Measurements from ENCODE around the gene UBN1.

UBN1 gene

DNA sequence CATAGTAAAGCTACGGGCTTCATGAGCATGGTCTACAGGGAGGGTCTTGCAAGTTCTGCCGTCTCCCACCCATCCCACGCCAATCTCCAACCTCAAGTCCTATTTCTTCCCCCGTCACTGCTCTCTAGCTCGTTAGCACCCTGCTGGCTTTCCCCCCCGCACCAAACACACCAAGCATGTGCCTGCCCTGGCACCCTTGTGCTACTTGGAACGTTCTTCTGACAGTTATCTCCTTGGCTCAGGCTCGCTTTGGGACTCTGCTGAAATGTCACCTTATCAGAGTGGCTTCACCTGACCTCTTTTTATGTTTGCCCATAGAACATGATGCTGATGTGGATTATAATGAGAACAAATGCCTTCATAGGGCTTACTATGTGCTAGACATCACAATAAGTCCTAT lies 22.1 kb upstream of the UBN1 start:
- H3K9me3 ChIP-seq (ENCODE audit: control insufficient read depth, low read length), result no peaks in the 10 kb centered on the region
- no peak overlapping the region for H3K4me3 ChIP-seq (ENCODE audit: insufficient read depth, low read depth, low read length)
- H3K27ac ChIP-seq (ENCODE audit: insufficient read depth, low read depth, low read length, poor library complexity, severe bottlenecking), result no peak overlapping the region
- H3K4me1 ChIP-seq (ENCODE audit: control insufficient read depth, insufficient read depth, low read length), result no peaks in the 10 kb centered on the region
- no peaks in the 10 kb centered on the region for H3K27me3 ChIP-seq (ENCODE audit: control insufficient read depth, insufficient read depth, low read length, poor library complexity, severe bottlenecking)
- 92 to 96% methylated on average over 8 of the region's 8 CpGs for WGBS, 2 experiments
- peaks cover 62% of the 10 kb centered on the region for H3K36me3 ChIP-seq (ENCODE audit: control insufficient read depth, insufficient read depth, low read length)

DNA sequence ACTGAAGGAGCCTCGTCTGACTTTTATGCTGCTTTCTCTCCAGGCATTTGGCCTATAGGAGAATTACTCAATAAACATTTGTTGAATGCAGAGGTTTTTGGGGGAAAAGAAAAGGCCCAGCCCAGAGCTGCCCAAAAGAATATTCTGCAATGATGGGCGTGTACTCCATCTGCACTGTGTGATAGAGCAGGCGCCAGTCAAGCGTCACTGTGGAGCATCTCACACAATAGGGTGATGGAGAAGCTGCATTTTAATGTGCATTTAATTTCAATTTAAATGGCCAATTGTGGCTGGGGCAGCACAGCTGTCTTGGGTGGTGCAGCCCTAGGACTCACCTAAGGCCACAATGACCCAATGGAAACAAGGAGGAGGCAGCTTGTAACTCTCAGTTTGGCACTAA lies 20.8 kb upstream of the UBN1 start:
- Histone ChIP-seq H3K27ac (ENCODE audit: insufficient read depth, low read depth, low read length, poor library complexity, severe bottlenecking) (no peak overlapping the region), H3K36me3 (ENCODE audit: control insufficient read depth, insufficient read depth, low read length) (peaks cover 70% of the 10 kb centered on the region), H3K9me3 (ENCODE audit: control insufficient read depth, low read length) (no peaks in the 10 kb centered on the region), H3K4me3 (ENCODE audit: insufficient read depth, low read depth, low read length) (no peak overlapping the region), H3K4me1 (ENCODE audit: control insufficient read depth, insufficient read depth, low read length) (no peaks in the 10 kb centered on the region), H3K27me3 (ENCODE audit: control insufficient read depth, insufficient read depth, low read length, poor library complexity, severe bottlenecking) (no peaks in the 10 kb centered on the region)
- WGBS, 2 experiments, result 96 to 97% methylated on average over 4 of the region's 4 CpGs

DNA sequence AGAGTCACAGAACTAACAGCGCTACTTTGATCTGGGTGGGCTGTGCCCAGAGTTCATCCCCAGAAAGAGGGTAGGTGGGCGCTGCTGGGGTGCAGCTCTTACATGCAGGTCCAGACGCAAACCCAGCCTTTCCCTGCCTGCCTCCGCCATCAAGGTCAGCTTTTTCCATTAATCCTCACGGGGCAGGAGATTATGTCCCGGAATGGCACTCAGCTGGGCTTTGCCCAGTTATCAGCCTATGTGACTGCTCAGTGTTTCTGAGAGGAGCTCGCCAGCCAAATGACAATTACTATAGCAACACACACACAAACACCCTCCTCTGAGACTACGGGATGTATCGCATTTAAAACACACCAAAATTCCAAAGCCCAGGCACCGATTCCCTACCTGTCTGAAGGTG lies 20.3 kb upstream of the UBN1 start:
- WGBS, 2 experiments, result 93 to 95% methylated on average over 10 of the region's 10 CpGs
- no peaks in the 10 kb centered on the region for H3K27me3 ChIP-seq (ENCODE audit: control insufficient read depth, insufficient read depth, low read length, poor library complexity, severe bottlenecking)

DNA sequence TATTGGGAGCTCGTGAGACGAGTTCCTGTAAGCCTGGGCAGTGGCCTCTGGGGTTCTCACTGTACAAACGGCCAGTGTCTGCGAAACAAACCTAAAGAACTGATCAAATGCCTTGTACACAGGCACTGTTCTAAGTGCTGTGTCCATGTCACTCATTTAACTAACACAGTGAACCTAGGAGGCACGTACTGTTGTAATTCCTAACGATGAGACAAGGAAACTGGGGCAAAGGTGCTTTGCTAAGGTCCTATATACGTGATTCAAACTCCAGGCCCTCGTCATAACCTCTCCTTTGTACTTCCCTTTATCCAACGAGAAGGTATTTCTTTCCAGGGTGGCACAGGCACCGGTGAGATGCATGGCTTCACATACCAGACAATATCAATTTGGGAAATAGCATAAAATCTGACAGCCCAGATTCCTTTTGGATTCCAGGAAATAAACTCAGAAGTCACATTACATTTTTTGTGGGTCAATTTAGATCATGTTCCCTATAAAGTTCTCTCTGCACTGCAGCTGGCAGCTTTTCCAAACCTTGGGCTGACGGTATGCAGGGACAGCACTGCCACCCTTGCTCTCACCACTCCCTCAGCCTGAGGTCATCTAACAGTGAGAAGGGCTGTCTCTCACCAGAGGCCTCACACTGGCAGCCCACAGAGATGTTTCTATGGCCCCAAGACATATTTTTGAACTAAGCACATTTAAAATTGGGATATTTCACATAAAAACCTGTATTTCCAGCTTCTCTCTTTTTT lies 18.5 kb upstream of the UBN1 start:
- WGBS, 2 experiments, result 95 to 96% methylated on average over 11 of the region's 11 CpGs
- Histone ChIP-seq H3K27me3 (ENCODE audit: control insufficient read depth, insufficient read depth, low read length, poor library complexity, severe bottlenecking) (no peaks in the 10 kb centered on the region), H3K4me3 (ENCODE audit: insufficient read depth, low read depth, low read length) (no peak overlapping the region), H3K27ac (ENCODE audit: insufficient read depth, low read depth, low read length, poor library complexity, severe bottlenecking) (no peak overlapping the region), H3K9me3 (ENCODE audit: control insufficient read depth, low read length) (no peaks in the 10 kb centered on the region), H3K4me1 (ENCODE audit: control insufficient read depth, insufficient read depth, low read length) (no peaks in the 10 kb centered on the region), H3K36me3 (ENCODE audit: control insufficient read depth, insufficient read depth, low read length) (peaks cover 60% of the 10 kb centered on the region)

More for the DNA sequence above, 20.3 kb upstream of the UBN1 start:
- Histone ChIP-seq H3K36me3 (ENCODE audit: control insufficient read depth, insufficient read depth, low read length) (peaks cover 70% of the 10 kb centered on the region), H3K9me3 (ENCODE audit: control insufficient read depth, low read length) (no peaks in the 10 kb centered on the region), H3K4me1 (ENCODE audit: control insufficient read depth, insufficient read depth, low read length) (no peaks in the 10 kb centered on the region), H3K4me3 (ENCODE audit: insufficient read depth, low read depth, low read length) (no peak overlapping the region), H3K27ac (ENCODE audit: insufficient read depth, low read depth, low read length, poor library complexity, severe bottlenecking) (no peak overlapping the region)

DNA sequence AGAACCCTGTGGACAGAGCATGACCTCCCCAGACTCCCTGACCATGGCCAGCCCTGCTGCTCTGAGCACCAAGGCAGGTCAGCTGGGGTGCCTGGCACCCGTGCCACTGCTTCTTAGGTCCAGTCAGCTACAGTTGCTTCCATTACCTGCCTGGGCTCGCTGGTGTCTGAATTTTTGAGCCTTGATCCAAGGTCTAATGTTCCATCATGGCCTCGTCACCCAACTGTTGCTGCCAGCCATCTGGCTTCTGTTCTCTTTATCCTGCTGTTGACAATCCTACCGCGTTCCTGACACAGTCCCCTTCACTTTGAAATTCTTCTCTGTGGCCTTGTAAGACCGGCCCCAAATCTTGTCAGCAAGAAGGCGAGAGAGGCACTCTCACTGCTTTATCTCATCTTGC lies 16.9 kb upstream of the UBN1 start:
- no peak overlapping the region for H3K27ac ChIP-seq (ENCODE audit: insufficient read depth, low read depth, low read length, poor library complexity, severe bottlenecking)
- no peaks in the 10 kb centered on the region for H3K27me3 ChIP-seq (ENCODE audit: control insufficient read depth, insufficient read depth, low read length, poor library complexity, severe bottlenecking)
- H3K9me3 ChIP-seq (ENCODE audit: control insufficient read depth, low read length), result no peaks in the 10 kb centered on the region
- H3K4me1 ChIP-seq (ENCODE audit: control insufficient read depth, insufficient read depth, low read length), result no peaks in the 10 kb centered on the region
- no peak overlapping the region for H3K4me3 ChIP-seq (ENCODE audit: insufficient read depth, low read depth, low read length)
- WGBS, 2 experiments, result 95 to 96% methylated on average over 7 of the region's 7 CpGs
- peaks cover 47% of the 10 kb centered on the region for H3K36me3 ChIP-seq (ENCODE audit: control insufficient read depth, insufficient read depth, low read length)

DNA sequence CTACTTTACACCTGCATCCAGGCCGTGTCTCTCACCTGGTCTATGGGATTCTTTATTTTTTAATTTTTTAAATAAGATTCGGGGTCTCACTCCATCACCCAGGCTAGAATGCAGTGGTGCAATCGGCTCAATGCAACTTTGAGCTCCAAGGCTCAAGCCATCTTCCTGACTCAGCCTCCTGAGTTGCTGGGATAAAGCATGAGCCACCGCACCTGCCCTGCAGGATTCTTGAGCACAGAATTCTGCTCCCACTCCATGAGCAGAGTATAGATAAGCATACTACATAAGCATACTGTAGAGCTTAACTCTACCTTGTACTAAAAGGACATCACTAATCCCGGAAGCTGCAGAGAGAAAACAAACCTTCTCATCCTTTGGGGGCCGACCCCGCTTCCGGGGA lies 15.7 kb upstream of the UBN1 start:
- H3K4me3 ChIP-seq (ENCODE audit: insufficient read depth, low read depth, low read length), result no peak overlapping the region
- H3K27ac ChIP-seq (ENCODE audit: insufficient read depth, low read depth, low read length, poor library complexity, severe bottlenecking), result no peak overlapping the region
- no peaks in the 10 kb centered on the region for H3K4me1 ChIP-seq (ENCODE audit: control insufficient read depth, insufficient read depth, low read length)
- H3K27me3 ChIP-seq (ENCODE audit: control insufficient read depth, insufficient read depth, low read length, poor library complexity, severe bottlenecking), result no peaks in the 10 kb centered on the region
- peaks cover 41% of the 10 kb centered on the region for H3K36me3 ChIP-seq (ENCODE audit: control insufficient read depth, insufficient read depth, low read length)
- 95 to 96% methylated on average over 8 of the region's 8 CpGs for WGBS, 2 experiments
- H3K9me3 ChIP-seq (ENCODE audit: control insufficient read depth, low read length), result no peaks in the 10 kb centered on the region

DNA sequence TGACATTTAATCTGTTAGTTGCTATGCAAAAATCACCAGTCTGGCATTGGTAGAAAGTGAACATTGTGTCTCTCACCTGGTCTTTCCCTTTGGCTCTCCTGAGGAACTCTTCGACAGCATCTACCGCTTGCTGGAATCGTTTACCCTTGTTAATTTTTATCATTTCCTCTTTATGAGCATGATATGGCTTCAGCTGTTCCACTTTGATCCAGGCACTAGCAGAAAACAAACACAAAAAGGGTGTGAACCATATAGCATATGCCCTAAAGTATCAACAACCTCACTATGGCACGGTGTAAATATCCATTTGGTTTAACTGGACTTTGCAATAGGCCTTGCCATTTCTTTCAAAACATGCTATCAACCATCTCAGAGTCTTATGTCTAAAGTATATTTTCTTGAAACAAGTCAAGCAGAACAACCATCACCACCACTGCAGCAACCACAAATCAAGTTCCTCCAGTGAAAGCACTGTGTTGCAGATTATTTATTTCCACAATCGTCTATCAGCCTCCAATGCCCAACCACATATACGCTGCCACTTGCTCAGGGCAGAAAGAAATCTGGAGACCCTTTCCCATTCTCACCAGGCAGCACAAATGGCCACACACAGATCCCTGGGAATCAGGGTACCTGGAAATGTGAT lies 14.5 kb upstream of the UBN1 start:
- Histone ChIP-seq H3K4me1 (ENCODE audit: control insufficient read depth, insufficient read depth, low read length) (no peaks in the 10 kb centered on the region), H3K36me3 (ENCODE audit: control insufficient read depth, insufficient read depth, low read length) (peaks cover 35% of the 10 kb centered on the region), H3K4me3 (ENCODE audit: insufficient read depth, low read depth, low read length) (no peak overlapping the region), H3K27ac (ENCODE audit: insufficient read depth, low read depth, low read length, poor library complexity, severe bottlenecking) (no peak overlapping the region), H3K27me3 (ENCODE audit: control insufficient read depth, insufficient read depth, low read length, poor library complexity, severe bottlenecking) (no peaks in the 10 kb centered on the region), H3K9me3 (ENCODE audit: control insufficient read depth, low read length) (no peaks in the 10 kb centered on the region)
- WGBS, 2 experiments, result 93 to 94% methylated on average over 6 of the region's 6 CpGs

DNA sequence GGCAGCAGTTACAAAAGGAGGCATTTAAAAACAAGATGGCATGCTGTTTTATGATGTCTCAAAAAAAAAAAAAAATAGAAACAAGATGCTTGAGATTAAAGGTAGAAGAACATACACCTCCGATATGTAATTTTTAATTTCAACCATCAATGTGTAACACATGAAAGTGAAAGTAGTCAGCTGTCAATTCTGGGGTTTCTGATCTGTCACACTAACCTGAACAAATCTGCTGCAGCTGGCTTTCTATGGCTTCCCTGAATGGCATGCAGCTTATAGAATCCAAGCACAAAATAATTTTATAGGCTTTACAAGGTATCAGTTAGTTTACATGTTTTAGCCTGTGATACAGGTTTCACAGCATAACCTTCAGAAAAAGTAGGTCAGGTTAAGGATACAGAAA lies 13.7 kb upstream of the UBN1 start:
- Histone ChIP-seq H3K9me3 (ENCODE audit: control insufficient read depth, low read length) (no peaks in the 10 kb centered on the region), H3K36me3 (ENCODE audit: control insufficient read depth, insufficient read depth, low read length) (peaks cover 30% of the 10 kb centered on the region), H3K27ac (ENCODE audit: insufficient read depth, low read depth, low read length, poor library complexity, severe bottlenecking) (no peak overlapping the region), H3K27me3 (ENCODE audit: control insufficient read depth, insufficient read depth, low read length, poor library complexity, severe bottlenecking) (no peaks in the 10 kb centered on the region), H3K4me3 (ENCODE audit: insufficient read depth, low read depth, low read length) (no peak overlapping the region), H3K4me1 (ENCODE audit: control insufficient read depth, insufficient read depth, low read length) (no peaks in the 10 kb centered on the region)
- 86 to 100% methylated on average over 1 of the region's 1 CpG for WGBS, 2 experiments

DNA sequence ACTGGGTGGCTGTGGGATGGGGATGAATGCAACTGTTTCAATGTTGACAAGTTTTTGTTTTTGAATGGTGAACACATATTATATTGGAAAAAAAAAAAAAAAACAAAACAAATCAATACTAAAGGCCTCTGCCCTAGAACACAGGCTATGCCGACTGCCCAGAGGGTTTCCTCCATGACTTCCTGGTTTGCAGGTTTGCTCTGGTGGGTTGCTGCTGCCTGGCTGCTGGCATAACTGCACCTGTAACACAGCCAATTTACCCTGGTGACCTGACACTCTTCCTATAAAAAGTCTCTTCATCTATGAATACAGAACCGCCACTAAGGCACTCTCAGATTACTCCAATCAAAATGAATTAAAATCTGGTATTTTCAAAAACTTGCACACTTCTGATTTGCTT lies 10.6 kb upstream of the UBN1 start:
- Histone ChIP-seq H3K4me3 (ENCODE audit: insufficient read depth, low read depth, low read length) (no peak overlapping the region), H3K36me3 (ENCODE audit: control insufficient read depth, insufficient read depth, low read length) (peaks cover 27% of the 10 kb centered on the region), H3K27ac (ENCODE audit: insufficient read depth, low read depth, low read length, poor library complexity, severe bottlenecking) (no peak overlapping the region), H3K4me1 (ENCODE audit: control insufficient read depth, insufficient read depth, low read length) (no peaks in the 10 kb centered on the region), H3K9me3 (ENCODE audit: control insufficient read depth, low read length) (no peaks in the 10 kb centered on the region), H3K27me3 (ENCODE audit: control insufficient read depth, insufficient read depth, low read length, poor library complexity, severe bottlenecking) (no peaks in the 10 kb centered on the region)
- 87 to 96% methylated on average over 2 of the region's 2 CpGs for WGBS, 2 experiments

DNA sequence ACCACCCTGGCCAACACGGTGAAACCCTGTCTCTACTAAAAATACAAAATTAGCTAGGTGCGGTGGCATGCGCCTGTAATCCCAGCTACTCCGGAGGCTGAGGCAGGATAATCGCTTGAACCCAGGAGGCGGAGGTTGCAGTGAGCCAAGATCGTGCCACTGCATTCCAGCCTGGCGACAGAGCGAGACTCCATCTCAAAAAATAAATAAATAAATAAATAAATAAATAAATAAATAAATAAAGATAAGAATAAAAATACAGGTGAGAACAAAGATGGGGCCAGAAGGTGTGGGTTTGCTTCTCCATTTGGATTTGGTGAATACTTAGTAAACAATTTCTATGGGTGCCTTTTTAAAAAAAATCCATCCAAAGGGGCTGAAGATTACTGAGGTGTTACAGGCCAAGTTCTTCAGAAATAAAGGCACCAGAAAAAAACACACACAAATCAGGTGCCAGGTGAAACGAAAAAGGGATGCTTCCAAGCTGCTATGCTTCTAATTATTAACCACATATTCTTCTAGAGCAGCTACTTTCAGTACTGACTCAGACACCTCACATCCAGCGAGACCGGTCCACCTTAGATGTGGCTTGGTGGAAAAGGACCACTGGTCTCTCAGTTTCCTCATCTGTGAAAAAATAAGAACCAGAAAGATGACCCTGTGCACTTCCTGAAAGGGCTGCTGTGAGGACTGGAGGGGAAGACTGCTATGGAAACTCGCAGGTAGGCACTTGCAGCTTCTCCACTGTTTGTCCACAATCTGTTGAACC lies 9.4 kb upstream of the UBN1 start:
- 93 to 95% methylated on average over 11 of the region's 13 CpGs for WGBS, 2 experiments
- no peaks in the 10 kb centered on the region for H3K9me3 ChIP-seq (ENCODE audit: control insufficient read depth, low read length)
- H3K4me1 ChIP-seq (ENCODE audit: control insufficient read depth, insufficient read depth, low read length), result no peaks in the 10 kb centered on the region
- no peak overlapping the region for H3K27ac ChIP-seq (ENCODE audit: insufficient read depth, low read depth, low read length, poor library complexity, severe bottlenecking)
- H3K4me3 ChIP-seq (ENCODE audit: insufficient read depth, low read depth, low read length), result no peak overlapping the region
- H3K36me3 ChIP-seq (ENCODE audit: control insufficient read depth, insufficient read depth, low read length), result peaks cover 34% of the 10 kb centered on the region
- no peaks in the 10 kb centered on the region for H3K27me3 ChIP-seq (ENCODE audit: control insufficient read depth, insufficient read depth, low read length, poor library complexity, severe bottlenecking)
